HEK293 (cell line): Measurements from ENCODE around the gene CMKLR1.

Experiments
- CTCF ChIA-PET: fragments of 350-600 bp; formaldehyde crosslinking; extraction: SDS; loops from one replicate; lab custom pipeline; 2021; ENCODE audit warnings: antibody characterized with exemption; lab: Yijun Ruan, JAX
- POLR2A ChIA-PET: fragments of 300-600 bp; formaldehyde crosslinking; extraction: SDS; loops from one replicate; lab custom pipeline; 2020; ENCODE audit warnings: antibody characterized with exemption, inconsistent platforms; lab: Yijun Ruan, JAX
- H3K27ac ChIP-seq: fragments of 200-500 bp; sonication (Bioruptor generic); 2 replicates; pipeline ENCODE4 v1.5.1; 2014; ENCODE audit warnings: low read depth, low read length, control low read depth, inconsistent platforms; ENCODE audit errors: extremely low read depth
- H3K36me3 ChIP-seq, 2 experiments: fragments of 200-500 bp in 1 of 2; sonication (Bioruptor generic) in 1 of 2; 1 replicate in 1 of 2; 2 replicates in 1 of 2; pipeline ENCODE4 v1.5.1; 2014 to 2017; ENCODE audit warnings: inconsistent platforms in 2 of 2, low read length in 2 of 2; ENCODE audit not compliant: control insufficient read depth in 2 of 2, insufficient read depth in 1 of 2
- H3K4me1 ChIP-seq: fragments of 200-500 bp; sonication (Bioruptor generic); 2 replicates; pipeline ENCODE4 v1.5.1; 2014; ENCODE audit warnings: mild to moderate bottlenecking, low read length, inconsistent platforms; ENCODE audit not compliant: control insufficient read depth, insufficient read depth
- H3K4me3 ChIP-seq: 2 replicates; pipeline ENCODE4 v1.5.1; 2011; ENCODE audit warnings: low read depth, mild to moderate bottlenecking, control low read depth, low read length, moderate library complexity
- H3K9me3 ChIP-seq: fragments of 200-500 bp; sonication (Bioruptor generic); 2 replicates; pipeline ENCODE4 v1.5.1; 2014; ENCODE audit warnings: low read depth, low read length, inconsistent platforms; ENCODE audit not compliant: control insufficient read depth, insufficient read depth
- BCL11A ChIP-seq: fragments of 450-650 bp; formaldehyde crosslinking; IDR thresholded peaks from 2 replicates; pipeline ENCODE4 v1.5.1; 2016; ENCODE audit warnings: low read depth, missing biosample characterization, missing genetic modification characterization
- CTCF ChIP-seq: fragments of 450-650 bp; formaldehyde crosslinking; IDR thresholded peaks from 2 replicates; pipeline ENCODE4 v1.5.1; 2016; ENCODE audit warnings: missing biosample characterization, missing genetic modification characterization
- KLF1 ChIP-seq: fragments of 450-650 bp; formaldehyde crosslinking; IDR thresholded peaks from 2 replicates; pipeline ENCODE4 v1.5.1; 2016; ENCODE audit warnings: missing biosample characterization, missing genetic modification characterization
- KLF10 ChIP-seq: fragments of 450-650 bp; IDR thresholded peaks from 2 replicates; pipeline ENCODE4 v1.5.1; 2018; ENCODE audit warnings: missing biosample characterization, mild to moderate bottlenecking, missing genetic modification characterization
- KLF8 ChIP-seq: fragments of 450-650 bp; formaldehyde crosslinking; IDR thresholded peaks from 2 replicates; pipeline ENCODE4 v1.5.1; 2016; ENCODE audit warnings: missing biosample characterization, missing genetic modification characterization
- MYNN ChIP-seq: fragments of 450-650 bp; formaldehyde crosslinking; IDR thresholded peaks from 2 replicates; pipeline ENCODE4 v1.5.1; 2016; ENCODE audit warnings: missing biosample characterization, missing genetic modification characterization, borderline replicate concordance
- SP3 ChIP-seq: fragments of 450-650 bp; formaldehyde crosslinking; IDR thresholded peaks from 2 replicates; pipeline ENCODE4 v1.5.1; 2016; ENCODE audit warnings: missing biosample characterization, missing genetic modification characterization
- TRIM28 ChIP-seq: IDR thresholded peaks from 2 replicates; pipeline ENCODE4 v1.6.1; 2011; ENCODE audit warnings: low read length, control low read depth, borderline replicate concordance
- TSHZ1 ChIP-seq: fragments of 450-650 bp; formaldehyde crosslinking; IDR thresholded peaks from 2 replicates; pipeline ENCODE4 v1.5.1; 2016; ENCODE audit warnings: missing biosample characterization, missing genetic modification characterization, borderline replicate concordance
- YY1 ChIP-seq: fragments of 450-650 bp; formaldehyde crosslinking; IDR thresholded peaks from 2 replicates; pipeline ENCODE4 v1.5.1; 2018; ENCODE audit warnings: missing biosample characterization, missing genetic modification characterization
- ZBTB20 ChIP-seq: fragments of 450-650 bp; formaldehyde crosslinking; IDR thresholded peaks from 2 replicates; pipeline ENCODE4 v1.5.1; 2016; ENCODE audit warnings: missing biosample characterization, missing genetic modification characterization
- ZEB2 ChIP-seq: fragments of 450-650 bp; formaldehyde crosslinking; IDR thresholded peaks from 2 replicates; pipeline ENCODE4 v1.5.1; 2016; ENCODE audit warnings: missing biosample characterization, missing genetic modification characterization
- ZNF16 ChIP-seq: fragments of 450-650 bp; formaldehyde crosslinking; IDR thresholded peaks from 2 replicates; pipeline ENCODE4 v1.5.1; 2016; ENCODE audit warnings: low read depth, missing biosample characterization, missing genetic modification characterization
- ZNF174 ChIP-seq: fragments of 450-650 bp; formaldehyde crosslinking; IDR thresholded peaks from 2 replicates; pipeline ENCODE4 v1.5.0; 2017; ENCODE audit warnings: missing biosample characterization, mild to moderate bottlenecking, missing genetic modification characterization
- ZNF202 ChIP-seq: fragments of 450-650 bp; formaldehyde crosslinking; IDR thresholded peaks from 2 replicates; pipeline ENCODE4 v1.5.1; 2016; ENCODE audit warnings: missing biosample characterization, missing genetic modification characterization, borderline replicate concordance
- ZNF221 ChIP-seq: fragments of 450-650 bp; formaldehyde crosslinking; IDR thresholded peaks from 2 replicates; pipeline ENCODE4 v1.5.1; 2017; ENCODE audit warnings: missing biosample characterization, missing genetic modification characterization, borderline replicate concordance
- ZNF398 ChIP-seq: fragments of 450-650 bp; formaldehyde crosslinking; IDR thresholded peaks from 2 replicates; pipeline ENCODE4 v1.5.1; 2017; ENCODE audit warnings: missing biosample characterization, missing genetic modification characterization
- ZNF571 ChIP-seq: fragments of 450-650 bp; formaldehyde crosslinking; IDR thresholded peaks from 2 replicates; pipeline ENCODE4 v1.5.0; 2017; ENCODE audit warnings: missing biosample characterization, missing genetic modification characterization
- ZNF580 ChIP-seq: fragments of 450-650 bp; formaldehyde crosslinking; IDR thresholded peaks from 2 replicates; pipeline ENCODE4 v1.5.1; 2016; ENCODE audit warnings: missing biosample characterization, missing genetic modification characterization
- ZNF596 ChIP-seq: fragments of 450-650 bp; IDR thresholded peaks from 2 replicates; pipeline ENCODE4 v1.5.0; 2018; ENCODE audit warnings: missing biosample characterization, mild to moderate bottlenecking, missing genetic modification characterization, moderate library complexity
- ZNF624 ChIP-seq: fragments of 450-650 bp; formaldehyde crosslinking; IDR thresholded peaks from 2 replicates; pipeline ENCODE4 v1.5.1; 2017; ENCODE audit warnings: missing biosample characterization, missing genetic modification characterization
- ZNF645 ChIP-seq: fragments of 450-650 bp; formaldehyde crosslinking; IDR thresholded peaks from 2 replicates; pipeline ENCODE4; 2016; ENCODE audit warnings: missing biosample characterization, missing genetic modification characterization
- ZNF660 ChIP-seq: fragments of 450-650 bp; IDR thresholded peaks from 2 replicates; pipeline ENCODE4 v1.5.1; 2018; ENCODE audit warnings: missing biosample characterization, mild to moderate bottlenecking, missing genetic modification characterization
- ZNF701 ChIP-seq: fragments of 450-650 bp; formaldehyde crosslinking; IDR thresholded peaks from 2 replicates; pipeline ENCODE4 v1.5.1; 2016; ENCODE audit warnings: missing biosample characterization, missing genetic modification characterization
- ZNF843 ChIP-seq: fragments of 450-650 bp; formaldehyde crosslinking; IDR thresholded peaks from 2 replicates; pipeline ENCODE4 v1.5.1; 2016; ENCODE audit warnings: missing biosample characterization, missing genetic modification characterization
- ZSCAN23 ChIP-seq: fragments of 450-650 bp; formaldehyde crosslinking; IDR thresholded peaks from 2 replicates; pipeline ENCODE4 v1.5.1; 2016; ENCODE audit warnings: missing biosample characterization, missing genetic modification characterization

The CMKLR1 gene

GRCh38 chr12:108282676-108283075 lies 56.4 kb downstream of the CMKLR1 start:
- ChIA-PET CTCF (no interaction called here), POLR2A (no interaction called here)
- no peak overlapping the region for H3K27ac ChIP-seq

GRCh38 chr12:108282160-108282559 lies 57.0 kb downstream of the CMKLR1 start:
- H3K4me3 ChIP-seq = no peak overlapping the region
- H3K27ac ChIP-seq = no peak overlapping the region
- H3K9me3 ChIP-seq = no peaks in the 10 kb centered on the region
- H3K36me3 ChIP-seq = no peaks in the 10 kb centered on the region
- POLR2A ChIA-PET = no interaction called here
- no peaks in the 10 kb centered on the region for H3K4me1 ChIP-seq
- TF ChIP-seq ZNF660 (tag by site-specific recombination) (no peak), ZSCAN23 (tag by site-specific recombination) (no peak), ZNF221 (tag by site-specific recombination) (no peak), YY1 (tag by site-specific recombination) (no peak), ZNF174 (tag by site-specific recombination) (no peak), ZEB2 (no peak), ZNF701 (tag by site-specific recombination) (no peak), MYNN (tag by site-specific recombination) (no peak), ZNF398 (tag by site-specific recombination) (no peak), ZBTB20 (no peak), CTCF (no peak)
- CTCF ChIA-PET = interaction anchor here (0.5 kb wide), 1 partner anchor 176 kb away, joined by 3 read pairs; no protein-coding TSS in a partner anchor

More at GRCh38 chr12:108282676-108283075, 56.4 kb downstream of the CMKLR1 start:
- H3K4me3 ChIP-seq = no peak overlapping the region
- H3K9me3 ChIP-seq = no peaks in the 10 kb centered on the region
- no peaks in the 10 kb centered on the region for H3K4me1 ChIP-seq
- no peak for TF ChIP-seq KLF8
- TF ChIP-seq TRIM28 = no peak
- TF ChIP-seq ZNF580 (tag by site-specific recombination) = no peak
- TF ChIP-seq ZNF202 (tag by site-specific recombination) = no peak
- no peak for TF ChIP-seq TSHZ1
- TF ChIP-seq ZNF571 (tag by site-specific recombination) = no peak
- no peak for TF ChIP-seq ZNF596
- TF ChIP-seq ZNF624 (tag by site-specific recombination) = no peak
- no peak for TF ChIP-seq KLF10 (tag by site-specific recombination)
- TF ChIP-seq ZNF843 = no peak
- TF ChIP-seq KLF1 (tag by site-specific recombination) = no peak
- TF ChIP-seq SP3 (tag by site-specific recombination) = no peak
- no peak for TF ChIP-seq BCL11A (tag by site-specific recombination)
- TF ChIP-seq ZNF645 (tag by site-specific recombination) = no peak
- no peak for TF ChIP-seq ZNF16 (tag by site-specific recombination)
- no peaks in the 10 kb centered on the region for H3K36me3 ChIP-seq
